Stomach (tissue), 9 donors: ENCODE measurements around the gene ARL6IP5. TPM values are rescaled to one million over a fixed set of nuclear protein-coding genes. Genes with fewer than 3 reads are reported as not detected.

ENCODE experiments used
- DNase-seq, 2 donors: peaks; one replicate each; pipeline versions ENCODE4 v3.0.0 to v3.0.0-alpha.2; 2013 to 2019
- H3K27ac ChIP-seq, 5 donors: fragments of 200-600 bp in 4 of 5; sonication (generic) in 4 of 5; one replicate each; pipeline ENCODE4 v1.5.1; 2013 to 2019; ENCODE audit warnings: mild to moderate bottlenecking in 1 of 5, moderate library complexity in 1 of 5
- H3K27me3 ChIP-seq, 3 donors: fragments of 200-600 bp; sonication (generic); one replicate each; pipeline ENCODE4 v1.5.1; 2017 to 2019; ENCODE audit warnings: mixed run types in 1 of 3
- H3K36me3 ChIP-seq, 4 donors: fragments of 200-600 bp; sonication (generic); 1 replicate in 3 of 4; 2 replicates in 1 of 4; pipeline ENCODE4 v1.5.1; 2016 to 2019
- H3K4me1 ChIP-seq, 4 donors: fragments of 200-600 bp; sonication (generic); one replicate each; pipeline ENCODE4 v1.5.1; 2016 to 2019
- H3K4me3 ChIP-seq, 4 donors: fragments of 200-600 bp; sonication (generic) in 3 of 4; one replicate each; pipeline ENCODE4 v1.5.1; 2016 to 2019; ENCODE audit warnings: mild to moderate bottlenecking in 1 of 4
- H3K9me3 ChIP-seq, 4 donors: fragments of 200-600 bp; sonication (generic); one replicate each; pipeline ENCODE4 v1.5.1; 2016 to 2019
- CTCF ChIP-seq, 7 experiments: fragments of 450-650 bp in 4 of 7; fragments of 200-600 bp in 3 of 7; sonication (generic) in 3 of 7; IDR thresholded peaks; one replicate each; pipeline ENCODE4 v1.5.1; 2016 to 2019; ENCODE audit warnings: antibody characterized with exemption in 7 of 7, control low read depth in 2 of 7, mild to moderate bottlenecking in 1 of 7
- EP300 ChIP-seq: sonication (generic); formaldehyde crosslinking; IDR thresholded peaks from one replicate; pipeline ENCODE4 v1.6.1; 2017; ENCODE audit warnings: antibody characterized with exemption
- POLR2A ChIP-seq, 4 donors: fragments of 450-650 bp; IDR thresholded peaks; one replicate each; pipeline ENCODE4 v1.6.1; 2016; ENCODE audit warnings: antibody characterized with exemption in 4 of 4, control low read depth in 2 of 4, mild to moderate bottlenecking in 1 of 4, moderate library complexity in 1 of 4
- POLR2AphosphoS5 ChIP-seq, 3 donors: sonication (generic); formaldehyde crosslinking; IDR thresholded peaks; one replicate each; pipeline ENCODE4 v1.6.1; 2016; ENCODE audit warnings: antibody characterized with exemption in 3 of 3
- WGBS, 5 donors: extraction: QIAGEN DNeasy Blood & Tissue Kit in 3 of 5; methylation state at CpG; one replicate each; pipeline versions ENCODE4 v1.1.5 to v1.1.7; 2013 to 2018; 5-methylcytosine and 5-hydroxymethylcytosine counted together
- intact Hi-C: fragments of 100-400 bp; cut with DNase I; formaldehyde crosslinking; loops from one replicate; pipeline ENCODE4 v1.15.1; 2023; ENCODE audit warnings: low total_unique reads
- polyA plus RNA-seq, 3 donors: library from polyadenylated mRNA; stranded (reverse); fragments of 200-250 nt; gene quantifications; one replicate each; pipeline ENCODE4 v1.2.3, GENCODE V29; 2013
- total RNA-seq, 5 donors: library from RNA; depleted of rRNA; stranded (reverse); fragments of >200 nt; gene quantifications; one replicate each; pipeline versions ENCODE4 v1.1.0 to v1.2.3, GENCODE V29; 2014 to 2016
- donor health status: healthy with polysubstance abuse.
- donor health status: Bipolar disorder and iron deficiency.
- donor health status: healthy.

Gene ARL6IP5
- total and polyA plus RNA-seq, 8 donors: 13.4 to 74.2 (median 49.1) TPM

- Histone ChIP-seq H3K9me3 (no peaks in the 10 kb centered on the region), H3K4me3 (no peak overlapping the region), H3K27me3 (no peaks in the 10 kb centered on the region), H3K36me3 (no peaks in the 10 kb centered on the region), H3K4me1 (no peaks in the 10 kb centered on the region), H3K27ac (no peak overlapping the region)
- no peak for TF ChIP-seq EP300
- no peak for TF ChIP-seq POLR2A (IDR thresholded peaks at IDR 0.05)
- TF ChIP-seq POLR2AphosphoS5 (IDR thresholded peaks at IDR 0.05): no peak
- TF ChIP-seq CTCF (IDR thresholded peaks at IDR 0.05): no peak
- intact Hi-C loops: no loop called here
- DNase-seq: no peak
These were observed 43.8 kb downstream of the ARL6IP5 start for GRCh38 chr3:69128509-69128908.

GRCh38 chr3:69129531-69129930 is 44.8 kb downstream of the ARL6IP5 start:
- TF ChIP-seq POLR2AphosphoS5 (IDR thresholded peaks at IDR 0.05) (no peak), CTCF (IDR thresholded peaks at IDR 0.05) (no peak), EP300 (no peak), POLR2A (IDR thresholded peaks at IDR 0.05) (no peak)
- Histone ChIP-seq H3K36me3 (no peaks in the 10 kb centered on the region), H3K4me3 (no peak overlapping the region), H3K9me3 (no peaks in the 10 kb centered on the region), H3K27me3 (no peaks in the 10 kb centered on the region), H3K27ac (no peak overlapping the region), H3K4me1 (no peaks in the 10 kb centered on the region)
- WGBS, 5 donors: 30 to 56% (median 45%) methylated on average over 1 of the region's 1 CpG
- no peak for DNase-seq
- intact Hi-C loops: no loop called here

GRCh38 chr3:69130689-69131088 is 46.0 kb downstream of the ARL6IP5 start:
- no peaks in the 10 kb centered on the region for H3K4me1 ChIP-seq
- no peaks in the 10 kb centered on the region for H3K9me3 ChIP-seq
- H3K4me3 ChIP-seq: no peak overlapping the region
- no peak for DNase-seq
- TF ChIP-seq POLR2AphosphoS5 (IDR thresholded peaks at IDR 0.05) (no peak), CTCF (IDR thresholded peaks at IDR 0.05) (no peak), POLR2A (IDR thresholded peaks at IDR 0.05) (no peak), EP300 (no peak)
- H3K27ac ChIP-seq: no peak overlapping the region
- intact Hi-C loops: no loop called here
- H3K36me3 ChIP-seq: no peaks in the 10 kb centered on the region
- no peaks in the 10 kb centered on the region for H3K27me3 ChIP-seq

GRCh38 chr3:69137005-69137404 is 52.3 kb downstream of the ARL6IP5 start:
- no peak overlapping the region for H3K4me3 ChIP-seq
- no peaks in the 10 kb centered on the region for H3K4me1 ChIP-seq
- H3K9me3 ChIP-seq: no peaks in the 10 kb centered on the region
- DNase-seq: no peak
- intact Hi-C loops: no loop called here
- no peaks in the 10 kb centered on the region for H3K36me3 ChIP-seq
- H3K27ac ChIP-seq: no peak overlapping the region
- no peak for TF ChIP-seq POLR2AphosphoS5 (IDR thresholded peaks at IDR 0.05)
- no peak for TF ChIP-seq EP300
- TF ChIP-seq CTCF (IDR thresholded peaks at IDR 0.05): no peak
- TF ChIP-seq POLR2A (IDR thresholded peaks at IDR 0.05): no peak
- H3K27me3 ChIP-seq: no peaks in the 10 kb centered on the region

GRCh38 chr3:69137412-69137811 is 52.7 kb downstream of the ARL6IP5 start:
- TF ChIP-seq CTCF (IDR thresholded peaks at IDR 0.05) (no peak), POLR2AphosphoS5 (IDR thresholded peaks at IDR 0.05) (no peak)
- H3K4me1 ChIP-seq: no peaks in the 10 kb centered on the region
- no peaks in the 10 kb centered on the region for H3K36me3 ChIP-seq
- no peak overlapping the region for H3K4me3 ChIP-seq
- intact Hi-C loops: no loop called here
- no peak for DNase-seq
- no peak overlapping the region for H3K27ac ChIP-seq
- WGBS, 5 donors: 87 to 100% (median 95%) methylated on average over 2 of the region's 2 CpGs
- no peaks in the 10 kb centered on the region for H3K9me3 ChIP-seq
- no peaks in the 10 kb centered on the region for H3K27me3 ChIP-seq
